IMR-90 (cell line): ENCODE results near the gene PPIL3. TPM values are rescaled to one million over a fixed set of nuclear protein-coding genes. Genes with fewer than 3 reads are reported as not detected.

Source experiments
- ATAC-seq: fragments of 200-7000 bp; cut with Tn5 transposase; 2 replicates; pipeline ENCODE4 v1.9.1; 2020; ENCODE audit warnings: low read depth, mild to moderate bottlenecking, moderate library complexity
- BruUV-seq: library from RNA; stranded (reverse); fragments of 400-500 nt; replicated peaks from 2 replicates; lab custom pipeline; 2021; lab: Mats Ljungman, UMichigan
- CTCF ChIA-PET: fragments of 300-600 bp; formaldehyde crosslinking; extraction: SDS; loops from one replicate; lab custom pipeline; 2021; ENCODE audit warnings: antibody characterized with exemption; lab: Yijun Ruan, JAX
- POLR2A ChIA-PET: fragments of 300-600 bp; sonication (Branson Sonifier 250); formaldehyde crosslinking; loops from one replicate; lab custom pipeline; 2022; ENCODE audit warnings: antibody characterized with exemption; ENCODE audit not compliant: unreplicated experiment; lab: Charles Lee
- DNase-seq: peaks from one replicate; pipeline ENCODE4 v3.0.0; 2013
- H2AFZ ChIP-seq: replicated peaks from 2 replicates; pipeline ENCODE3; 2013; ENCODE audit warnings: low read length, mild to moderate bottlenecking; ENCODE audit not compliant: poor library complexity
- H2AK5ac ChIP-seq: 2 replicates; pipeline ENCODE4 v1.6.1; 2013; ENCODE audit warnings: low read depth, low read length, inconsistent platforms
- H2AK9ac ChIP-seq: replicated peaks from 2 replicates; pipeline ENCODE3; 2013; ENCODE audit warnings: mild to moderate bottlenecking, low read depth, low read length, moderate library complexity; ENCODE audit not compliant: poor library complexity
- H2BK120ac ChIP-seq: 2 replicates; pipeline ENCODE4 v1.6.1; 2013; ENCODE audit warnings: low read depth, low read length, inconsistent platforms
- H2BK15ac ChIP-seq: 3 replicates; pipeline ENCODE4 v1.6.1; 2013; ENCODE audit warnings: low read depth, low read length, inconsistent platforms
- H2BK20ac ChIP-seq: 2 replicates; pipeline ENCODE4 v1.6.1; 2013; ENCODE audit warnings: low read depth, mild to moderate bottlenecking, inconsistent platforms, low read length, moderate library complexity
- H2BK5ac ChIP-seq: 2 replicates; pipeline ENCODE4 v1.6.1; 2013; ENCODE audit warnings: mild to moderate bottlenecking, low read depth, low read length, inconsistent platforms; ENCODE audit not compliant: poor library complexity, severe bottlenecking
- H3K14ac ChIP-seq: replicated peaks from 2 replicates; pipeline ENCODE4 v1.6.1; 2013; ENCODE audit warnings: low read depth, low read length, inconsistent platforms
- H3K18ac ChIP-seq: 2 replicates; pipeline ENCODE4 v1.6.1; 2013; ENCODE audit warnings: low read depth, low read length, control low read depth
- H3K23ac ChIP-seq: 2 replicates; pipeline ENCODE4 v1.6.1; 2013; ENCODE audit warnings: low read depth, low read length, inconsistent platforms
- H3K27ac ChIP-seq: 2 replicates; pipeline ENCODE4 v1.5.1; 2013; ENCODE audit warnings: mild to moderate bottlenecking, control low read depth, low read length; ENCODE audit not compliant: insufficient read depth
- H3K27me3 ChIP-seq: 2 replicates; pipeline ENCODE4 v1.6.1; 2013; ENCODE audit warnings: low read length; ENCODE audit not compliant: control insufficient read depth, insufficient read depth
- H3K36me3 ChIP-seq: 2 replicates; pipeline ENCODE4 v1.6.1; 2013; ENCODE audit warnings: low read length, mixed read lengths; ENCODE audit not compliant: control insufficient read depth, insufficient read depth
- H3K4ac ChIP-seq: 2 replicates; pipeline ENCODE4 v1.6.1; 2013; ENCODE audit warnings: low read depth, low read length, inconsistent platforms
- H3K4me1 ChIP-seq: 2 replicates; pipeline ENCODE4 v1.6.1; 2013; ENCODE audit warnings: low read length, mixed read lengths; ENCODE audit not compliant: control insufficient read depth, insufficient read depth
- H3K4me2 ChIP-seq: 2 replicates; pipeline ENCODE4 v1.6.1; 2013; ENCODE audit warnings: low read depth, mild to moderate bottlenecking, control low read depth, low read length, moderate library complexity
- H3K4me3 ChIP-seq: 2 replicates; pipeline ENCODE4 v1.5.1; 2013; ENCODE audit warnings: low read depth, mild to moderate bottlenecking, control low read depth, low read length, moderate library complexity; ENCODE audit not compliant: insufficient read depth
- H3K56ac ChIP-seq: 2 replicates; pipeline ENCODE4 v1.6.1; 2013; ENCODE audit warnings: low read length, inconsistent platforms; ENCODE audit not compliant: insufficient read depth; ENCODE audit errors: extremely low read depth
- H3K79me1 ChIP-seq, 2 experiments: 2 replicates each; pipeline ENCODE4 v1.6.1; 2013; ENCODE audit warnings: low read length in 2 of 2, inconsistent platforms in 1 of 2, low read depth in 1 of 2
- H3K9ac ChIP-seq: 2 replicates; pipeline ENCODE4 v1.6.1; 2013; ENCODE audit warnings: low read depth, low read length, control low read depth
- H3K9me1 ChIP-seq: 2 replicates; pipeline ENCODE4 v1.6.1; 2013; ENCODE audit warnings: low read length, inconsistent platforms; ENCODE audit not compliant: insufficient read depth
- H3K9me3 ChIP-seq: 2 replicates; pipeline ENCODE4 v1.6.1; 2013; ENCODE audit warnings: low read length; ENCODE audit not compliant: control insufficient read depth, insufficient read depth
- H4K20me1 ChIP-seq: 2 replicates; pipeline ENCODE4 v1.6.1; 2013; ENCODE audit warnings: low read length, inconsistent platforms; ENCODE audit not compliant: insufficient read depth
- H4K5ac ChIP-seq: 2 replicates; pipeline ENCODE4 v1.6.1; 2013; ENCODE audit warnings: mild to moderate bottlenecking, low read depth, low read length, control low read depth
- H4K8ac ChIP-seq, 2 experiments: 2 replicates each; pipeline ENCODE4 v1.6.1; 2013; ENCODE audit warnings: low read depth in 2 of 2, low read length in 2 of 2, control low read depth in 1 of 2, inconsistent platforms in 1 of 2
- H4K91ac ChIP-seq: 2 replicates; pipeline ENCODE4 v1.6.1; 2013; ENCODE audit warnings: low read depth, low read length, inconsistent platforms; ENCODE audit not compliant: insufficient read depth
- NFE2L2 ChIP-seq: fragments of 150-350 bp; IDR thresholded peaks from 2 replicates; pipeline ENCODE4 v1.6.1; 2016; ENCODE audit warnings: low read depth, mild to moderate bottlenecking, low read length
- USF2 ChIP-seq: fragments of 150-350 bp; IDR thresholded peaks from 2 replicates; pipeline ENCODE4 v1.6.1; 2017; ENCODE audit warnings: mild to moderate bottlenecking, antibody characterized with exemption, low read length, low read depth
- WGBS, 2 experiments: methylation state at CpG; one replicate each; pipeline versions ENCODE4 v1.1.5 to v1.1.7; 2013; ENCODE audit warnings: missing lambda C conversion rate in 2 of 2; ENCODE audit not compliant: insufficient read length in 1 of 2; ENCODE audit errors: extremely low coverage in 2 of 2; 5-methylcytosine and 5-hydroxymethylcytosine counted together
- dilution Hi-C: fragments of 300-500 bp; cut with HindIII; formaldehyde crosslinking; loops from one replicate; pipeline ENCODE4 v1.14.3; 2018; ENCODE audit warnings: low sequenced_read_pairs; ENCODE audit not compliant: unreplicated experiment
- in situ Hi-C: fragments of 300-500 bp; cut with MboI; formaldehyde crosslinking; loops from 3 replicates; pipeline ENCODE4 v1.14.3; 2019; ENCODE audit warnings: low sequenced_read_pairs, inconsistent platforms, mixed read lengths
- intact Hi-C: fragments of 100-400 bp; cut with micrococcal nuclease; formaldehyde crosslinking; loops from 2 replicates; pipeline ENCODE4 v1.10.0; 2022
- polyA plus RNA-seq, 3 experiments: library from polyadenylated mRNA; depleted of rRNA; stranded (reverse); fragments of >200 nt; gene quantifications; 2 replicates each; pipeline ENCODE4 v1.2.3, GENCODE V29; 2012; ENCODE audit warnings: low replicate concordance in 1 of 3
- total RNA-seq: library from RNA; depleted of rRNA; stranded (reverse); fragments of >200 nt; gene quantifications from 2 replicates; pipeline ENCODE4 v1.2.3, GENCODE V29; 2012

PPIL3 gene
- total and polyA plus RNA-seq, 2 of the 4 experiments (the other 2 are of a cell fraction): 35.1 to 47.9 TPM

- peaks cover 47% of the 10 kb centered on the region for H4K20me1 ChIP-seq
- peak overlapping the region; percentile 56 for H2BK120ac ChIP-seq
- peak overlapping the region; percentile 60 for H3K4me3 ChIP-seq
- BruUV-seq: no TSS peak
- ChIA-PET CTCF (interaction anchor here (1.4 kb wide), 1 partner anchor 158 kb away, joined by 3 read pairs; no protein-coding TSS in a partner anchor), POLR2A (interaction anchor here (0.5 kb wide), 1 partner anchor 33 kb away, joined by 3 read pairs; no protein-coding TSS in a partner anchor)
- dilution Hi-C loops: no loop called here
- H3K79me1 ChIP-seq: peaks cover 0 to 24% of the 10 kb centered on the region in 2 experiments; a peak in 3 of 4 replicates
- H3K9ac ChIP-seq: peak overlapping the region; percentile 100
- no peaks in the 10 kb centered on the region for H3K9me3 ChIP-seq
- H3K9me1 ChIP-seq: peaks cover 7% of the 10 kb centered on the region
- H2BK15ac ChIP-seq: no peak overlapping the region
- TF ChIP-seq USF2 (peak; percentile 4; the same call in 1 of the 2 replicates), NFE2L2 (no peak)
- no peak for ATAC-seq
- peak overlapping the region; percentile 97 for H3K18ac ChIP-seq
- H2AK5ac ChIP-seq: peak overlapping the region; percentile 87
- peaks cover 5% of the 10 kb centered on the region for H3K4me1 ChIP-seq
- H3K36me3 ChIP-seq: peaks cover 10% of the 10 kb centered on the region
- peak overlapping the region; percentile 91 for H4K91ac ChIP-seq
- intact Hi-C loops: loop anchor here (1.0 to 5.0 kb wide), 3 partner anchors 45 to 150 kb away; no protein-coding TSS in a partner anchor
- peak overlapping the region; percentile 96 for H3K23ac ChIP-seq
- peak overlapping the region; percentile 88 for H3K27ac ChIP-seq
- WGBS, 2 experiments: 1% methylated on average over 16 of the region's 19 CpGs; no CpG with 5 or more reads in 1 of the 2 experiments
- H2BK20ac ChIP-seq: no peak overlapping the region
- H3K56ac ChIP-seq: peak overlapping the region; percentile 95
- no peaks in the 10 kb centered on the region for H3K27me3 ChIP-seq
- peak overlapping the region; percentile 84 for H3K4me2 ChIP-seq
- H3K4ac ChIP-seq: peak overlapping the region; percentile 97
- H2BK5ac ChIP-seq: peak overlapping the region; percentile 87
- H2AFZ ChIP-seq: peak overlapping the region; percentile 90
- H3K14ac ChIP-seq: peak overlapping the region; percentile 99
- H4K8ac ChIP-seq: peak overlapping the region; percentile 96
- H4K5ac ChIP-seq: peak overlapping the region; percentile 92
- in situ Hi-C loops: no loop called here
- DNase-seq: no peak
- peak overlapping the region; percentile 100 for H2AK9ac ChIP-seq
Observed at GRCh38 chr2:200863782-200864175, 25.1 kb downstream of the PPIL3 start.
